Ascending aorta (tissue), 2 donors: Measurements from ENCODE around the gene ORC3. TPM values are rescaled to one million over a fixed set of nuclear protein-coding genes. Genes with fewer than 3 reads are reported as not detected.
"Not testable (repeated sequence)": the region's sequence is repeated elsewhere in the genome, so short reads cannot be mapped to it uniquely, and the experiment has no call there.

ENCODE experiments used
- DNase-seq, 2 donors: peaks; one replicate each; pipeline ENCODE4 v3.0.0-alpha.2; 2019; ENCODE audit warnings: low spot score in 2 of 2
- H3K27ac ChIP-seq, 2 donors: fragments of 200-600 bp; sonication (generic); one replicate each; pipeline ENCODE4 v1.5.1; 2016 to 2017; ENCODE audit warnings: mild to moderate bottlenecking in 1 of 2
- H3K27me3 ChIP-seq: fragments of 200-600 bp; sonication (generic); one replicate; pipeline ENCODE4 v1.5.1; 2017
- H3K36me3 ChIP-seq, 2 donors: fragments of 200-600 bp; sonication (generic); one replicate each; pipeline ENCODE4 v1.5.1; 2016
- H3K4me1 ChIP-seq, 2 donors: fragments of 200-600 bp; sonication (generic); one replicate each; pipeline ENCODE4 v1.5.1; 2016 to 2017; ENCODE audit warnings: mild to moderate bottlenecking in 1 of 2
- H3K4me3 ChIP-seq, 2 donors: fragments of 200-600 bp; sonication (generic); one replicate each; pipeline ENCODE4 v1.5.1; 2016 to 2017; ENCODE audit warnings: mild to moderate bottlenecking in 1 of 2
- H3K9me3 ChIP-seq, 2 donors: fragments of 200-600 bp; sonication (generic); one replicate each; pipeline ENCODE4 v1.5.1; 2016
- CTCF ChIP-seq, 3 experiments: fragments of 200-600 bp in 2 of 3; fragments of 450-650 bp in 1 of 3; sonication (generic) in 2 of 3; IDR thresholded peaks; one replicate each; pipeline ENCODE4 v1.5.1; 2016 to 2019; ENCODE audit warnings: antibody characterized with exemption in 3 of 3, mild to moderate bottlenecking in 1 of 3, moderate library complexity in 1 of 3
- intact Hi-C: fragments of 100-400 bp; cut with DNase I; formaldehyde crosslinking; loops from one replicate; pipeline ENCODE4 v1.15.1; 2023
- total RNA-seq: library from RNA; depleted of rRNA; stranded (reverse); fragments of >200 nt; gene quantifications from one replicate; pipeline ENCODE4 v1.1.0, GENCODE V29; 2016

The ORC3 gene
- total RNA-seq, 1 donor from 2014 or later, result 12.9 TPM

GRCh38 chr6:87710090-87710489, 120.2 kb downstream of the ORC3 start:
- Histone ChIP-seq H3K9me3 (no peaks in the 10 kb centered on the region), H3K27me3 (no peaks in the 10 kb centered on the region), H3K4me3 (no peak overlapping the region), H3K27ac (no peak overlapping the region), H3K4me1 (no peaks in the 10 kb centered on the region), H3K36me3 (no peaks in the 10 kb centered on the region)
- TF ChIP-seq CTCF (IDR thresholded peaks at IDR 0.05), result no peak
- DNase-seq, result no peak
- intact Hi-C loops, result no loop called here

GRCh38 chr6:87712713-87713112, 122.8 kb downstream of the ORC3 start:
- H3K4me1 ChIP-seq, H3K4me3 ChIP-seq, H3K9me3 ChIP-seq, H3K36me3 ChIP-seq, DNase-seq, intact Hi-C loops, H3K27me3 ChIP-seq, H3K27ac ChIP-seq: not testable (repeated sequence)

GRCh38 chr6:87714093-87714842, 124.3 kb downstream of the ORC3 start:
- Histone ChIP-seq H3K36me3 (no peaks in the 10 kb centered on the region), H3K4me3 (no peak overlapping the region), H3K27ac (no peak overlapping the region), H3K27me3 (no peaks in the 10 kb centered on the region), H3K9me3 (no peaks in the 10 kb centered on the region), H3K4me1 (peaks cover 0 to 2% of the 10 kb centered on the region in 2 donors)
- no peak for TF ChIP-seq CTCF (IDR thresholded peaks at IDR 0.05)
- intact Hi-C loops, result no loop called here
- no peak for DNase-seq

Other genes with a start within 250 kb of the ORC3 start
- gene C6orf163, start 245.3 kb upstream of the ORC3 start, total RNA-seq, result not detected
- 1.4 TPM for gene CFAP206, start 182.2 kb upstream of the ORC3 start, total RNA-seq
- gene SLC35A1, start 117.2 kb upstream of the ORC3 start, total RNA-seq, result 7.9 TPM
- 1.7 TPM for gene RARS2, start 148 bp upstream of the ORC3 start, total RNA-seq
- 39.1 TPM for gene AKIRIN2, start 112.1 kb downstream of the ORC3 start, total RNA-seq